ENCODE results near the gene ADCY4.

ADCY4 gene

DNA sequence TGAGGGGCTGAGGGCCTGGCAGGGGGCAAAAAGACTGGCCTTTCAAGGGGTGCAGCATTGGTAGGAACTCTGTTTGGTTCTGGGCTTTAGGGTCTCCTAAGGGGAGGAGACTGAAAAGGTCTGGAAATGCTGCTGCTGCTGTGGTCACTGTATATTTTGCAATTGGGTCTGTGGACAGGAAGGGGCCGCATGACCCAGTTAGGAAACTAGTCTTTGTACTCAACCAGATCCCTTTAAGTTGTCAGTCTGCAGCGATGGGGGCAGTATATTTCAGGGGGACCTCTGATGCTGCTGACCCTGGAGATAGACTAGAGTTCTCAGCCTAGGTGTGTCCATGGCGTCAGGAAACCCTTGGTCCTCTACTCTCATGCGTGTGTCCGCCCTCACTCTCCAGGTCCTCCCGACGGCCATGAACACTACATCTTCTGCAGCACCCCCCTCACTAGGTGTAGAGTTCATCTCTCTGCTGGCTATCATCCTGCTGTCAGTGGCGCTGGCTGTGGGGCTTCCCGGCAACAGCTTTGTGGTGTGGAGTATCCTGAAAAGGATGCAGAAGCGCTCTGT, 19.5 kb downstream of the ADCY4 start:
- no peak for DNase-seq

- no peak for DNase-seq
Measured at GRCh38 chr14:24314377-24315193, 20.3 kb downstream of the ADCY4 start.

GRCh38 chr14:24313913-24314312, 21.0 kb downstream of the ADCY4 start:
- DNase-seq: no peak

GRCh38 chr14:24312736-24313507, 21.9 kb downstream of the ADCY4 start:
- DNase-seq: peak; percentile 55

DNA sequence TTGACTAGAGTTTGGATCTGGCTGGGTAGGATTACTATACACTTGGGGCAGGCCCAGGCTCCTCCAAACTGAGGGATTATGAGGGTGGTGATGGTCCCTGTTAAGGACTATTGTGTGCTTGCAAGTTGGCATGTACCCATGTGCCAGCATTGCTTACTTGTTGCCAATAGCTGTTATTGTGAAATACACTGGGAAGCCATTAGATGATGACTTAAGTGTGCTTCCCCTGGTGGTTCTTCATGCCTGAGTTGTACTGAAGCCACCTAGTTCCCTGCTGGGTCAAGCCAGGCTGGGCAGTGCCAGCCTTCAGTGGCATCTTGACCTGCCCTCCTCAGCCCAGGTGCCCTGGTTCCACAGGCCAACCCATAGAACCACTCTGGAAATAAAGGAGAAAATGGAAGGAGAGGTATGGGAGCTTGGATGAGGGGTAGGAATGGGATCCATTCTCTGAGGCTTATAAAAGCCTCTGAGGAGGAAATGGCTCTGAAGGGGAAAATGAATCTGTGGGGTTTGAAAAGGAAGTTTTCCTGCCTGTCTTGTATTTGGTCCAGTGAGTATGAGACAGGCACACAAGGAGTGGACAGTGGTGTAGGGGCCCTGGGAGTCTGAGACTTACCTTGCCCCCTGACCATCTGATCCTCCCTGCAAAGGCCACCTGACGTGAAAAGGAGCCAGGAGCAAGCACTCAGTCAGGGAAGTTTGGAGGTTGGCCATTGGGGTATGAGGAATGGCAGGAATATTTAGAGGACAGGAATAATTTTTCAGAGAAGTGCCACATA, 22.8 kb downstream of the ADCY4 start:
- DNase-seq: peak; percentile 24

- DNase-seq: peak; percentile 75
Measured at GRCh38 chr14:24310646-24311604, 23.9 kb downstream of the ADCY4 start, which contains the start of gene LTB4R. TSS of gene LTB4R (plus strand) at chr14:24311502. CDS start at chr14:24315652, 4,150 bp downstream.

GRCh38 chr14:24310265-24310645, 24.6 kb downstream of the ADCY4 start:
- no peak for DNase-seq

GRCh38 chr14:24309538-24310264, 25.2 kb downstream of the ADCY4 start, which contains the start of gene LTB4R2:
TSS of gene LTB4R2 (plus strand) at chr14:24310140. CDS start at chr14:24310665, 525 bp downstream.
- no peak for DNase-seq

DNA sequence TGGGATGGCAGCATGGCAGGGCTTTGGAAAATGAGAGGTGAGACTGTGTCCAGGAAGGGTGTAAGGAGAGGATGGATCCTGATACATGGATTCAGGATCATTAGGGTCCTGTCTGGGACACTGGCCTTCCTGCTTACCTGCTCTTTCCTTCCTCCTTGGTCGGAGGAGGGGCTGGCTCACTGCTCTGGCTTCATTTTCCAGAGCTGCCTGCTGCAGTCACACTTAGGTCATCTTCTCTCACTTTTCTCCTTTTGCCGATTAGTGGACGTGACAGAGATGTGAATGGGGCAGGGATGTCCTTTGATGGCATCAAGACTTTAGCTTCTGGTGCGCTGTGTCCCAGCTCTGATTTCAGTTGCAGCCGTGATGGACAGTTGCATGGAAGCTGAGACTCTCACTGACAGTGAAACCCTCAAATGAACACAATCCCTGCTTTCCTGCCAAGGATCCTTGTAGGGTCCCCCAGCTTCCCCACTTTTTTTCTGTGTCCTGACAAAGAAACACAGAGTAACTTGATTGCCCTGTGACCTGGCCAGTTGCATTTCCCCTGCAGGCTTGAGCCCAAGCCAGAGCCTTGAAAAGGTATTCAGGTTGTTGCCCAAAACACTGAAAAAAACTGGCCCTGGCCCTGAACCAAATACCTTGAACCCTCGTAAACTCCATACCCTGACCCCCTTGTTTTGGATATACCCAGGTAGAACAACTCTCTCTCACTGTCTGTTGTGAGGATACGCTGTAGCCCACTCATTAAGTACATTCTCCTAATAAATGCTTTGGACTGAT, 26.3 kb downstream of the ADCY4 start:
- DNase-seq: no peak

DNA sequence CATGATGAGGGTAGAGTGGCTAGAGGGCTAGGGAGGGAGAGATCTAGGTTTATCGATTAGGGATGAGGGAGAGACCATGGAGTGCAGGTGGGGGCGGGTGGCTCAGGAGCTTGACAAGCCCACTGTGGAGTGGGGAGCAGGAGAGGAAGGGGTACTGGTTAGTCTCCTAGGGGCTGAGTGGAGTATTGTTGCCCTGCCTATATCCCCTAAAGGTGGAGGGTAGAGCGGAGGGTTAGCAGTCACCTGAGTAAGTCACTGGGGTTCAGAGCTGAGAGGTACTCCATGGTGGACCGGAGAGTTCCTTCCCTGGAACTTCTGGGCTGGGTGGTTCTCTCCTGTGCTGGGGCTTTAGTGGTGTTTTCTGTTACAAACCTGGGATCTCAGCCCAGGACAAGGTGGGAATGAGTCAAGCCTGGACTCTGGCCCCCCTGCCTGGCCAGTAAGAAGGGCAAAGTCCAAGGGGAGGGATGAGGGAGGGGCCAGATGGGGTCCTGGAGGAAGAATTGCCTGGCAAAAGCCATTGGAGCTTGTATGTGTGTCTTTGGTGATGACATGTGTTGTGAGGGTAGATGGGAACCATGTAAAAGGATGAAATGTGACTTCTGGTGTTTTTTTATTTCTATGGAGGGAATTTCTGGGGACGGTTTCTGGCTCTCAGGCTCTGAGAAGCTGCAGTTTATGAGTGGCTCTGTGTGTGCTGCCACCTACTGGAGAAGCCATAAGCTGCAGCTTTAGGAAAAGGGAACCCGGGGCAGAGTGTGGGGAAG, 27.1 kb downstream of the ADCY4 start, which contains the start of gene CIDEB:
Gene CIDEB (minus strand): TSS at position 403 of the 767 bp plus-strand sequence. CDS start 119 bp downstream, at position 284.
- peak; percentile 69 for DNase-seq

DNA sequence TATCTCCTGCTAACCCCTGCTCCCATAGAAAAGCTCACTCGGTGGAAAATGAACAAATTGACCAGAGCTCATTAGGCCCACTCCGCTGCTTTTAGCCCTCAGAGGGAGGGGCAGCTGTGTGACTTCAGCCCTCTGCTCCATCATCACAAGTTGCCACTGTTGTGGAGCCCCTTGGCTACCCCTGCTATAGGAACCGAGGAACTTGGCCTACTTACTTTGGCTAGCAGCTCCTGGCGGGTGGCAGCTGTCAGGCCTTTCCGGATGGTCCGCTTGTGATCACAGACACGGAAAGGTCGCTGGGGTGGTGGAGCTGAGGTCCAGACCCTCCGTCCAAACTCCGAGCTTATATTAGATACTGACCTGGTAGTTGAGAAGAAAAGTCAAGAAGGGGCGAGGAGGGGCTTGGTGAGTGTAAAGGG, 27.7 kb downstream of the ADCY4 start:
- DNase-seq: no peak

DNA sequence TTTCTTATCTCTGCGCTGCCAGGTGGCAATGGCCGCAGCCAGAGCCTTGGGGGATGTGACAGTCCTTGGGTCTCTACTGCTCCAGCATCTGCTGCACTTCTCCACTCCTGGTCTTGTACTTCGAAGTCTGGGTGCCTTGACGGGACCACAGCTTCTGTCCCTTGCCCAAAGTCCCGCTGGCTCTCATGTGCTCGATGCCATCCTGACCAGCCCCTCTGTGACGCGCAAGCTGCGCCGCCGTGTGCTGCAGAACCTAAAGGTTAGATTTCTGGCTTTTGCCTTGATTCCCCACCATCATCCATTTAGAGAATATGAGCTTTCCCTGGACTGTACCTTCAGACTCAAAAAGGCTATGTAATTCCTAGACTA, 30.9 kb downstream of the ADCY4 start:
- DNase-seq: no peak

GRCh38 chr14:24300326-24300980, 34.4 kb downstream of the ADCY4 start:
- DNase-seq: no peak

DNA sequence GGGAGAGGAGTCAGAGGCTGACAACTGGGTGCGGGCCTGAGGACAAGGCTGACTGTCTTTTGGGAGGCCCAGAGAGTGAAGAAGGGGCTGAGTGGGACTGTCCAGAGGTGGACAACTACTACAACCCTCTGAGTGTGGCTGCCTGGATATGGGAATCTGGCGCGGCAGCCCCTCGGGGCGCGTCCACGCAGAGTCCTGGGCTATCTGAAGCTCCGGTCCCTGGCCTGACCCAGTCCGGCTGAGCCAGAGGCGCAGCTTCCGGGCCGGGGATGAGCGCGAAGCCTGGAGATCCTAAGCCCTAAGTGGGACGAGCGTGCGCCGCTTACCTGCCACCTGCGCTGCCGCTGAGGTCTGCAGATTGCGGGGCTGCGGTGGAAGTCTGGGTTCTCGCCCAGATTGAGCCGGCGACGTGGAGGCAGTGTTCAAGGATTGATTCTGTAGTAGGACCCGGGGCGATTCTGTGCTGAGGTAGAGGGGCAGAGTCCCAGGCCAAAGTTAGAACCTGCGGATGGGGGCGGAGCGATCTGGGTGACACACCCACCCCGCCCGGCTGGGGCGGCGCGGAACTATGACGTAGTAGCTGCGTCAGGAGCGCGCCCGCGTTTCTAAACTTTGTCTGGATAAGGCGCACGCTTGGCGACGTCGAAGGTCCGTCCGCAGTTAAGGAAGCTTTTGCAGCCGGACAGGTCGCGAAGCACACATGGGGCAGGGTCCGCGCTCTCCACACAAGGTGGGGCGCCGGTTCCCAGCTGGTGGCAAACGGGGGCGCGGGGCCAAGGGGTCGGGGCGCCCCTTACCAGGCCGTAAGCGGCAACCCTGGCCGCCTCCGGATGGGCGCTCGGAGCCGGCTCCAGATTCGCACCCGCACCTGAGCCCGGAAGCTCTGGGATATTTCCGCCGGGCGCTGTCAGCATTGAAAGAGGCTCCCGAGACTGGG, 35.3 kb downstream of the ADCY4 start, which contains the start of the genes DHRS1 and NOP9:
Gene DHRS1 (minus strand): TSS at position 526 of the 937 bp plus-strand sequence. CDS start 674 bp downstream, outside the sequence.
Gene NOP9 (plus strand): TSS at position 596 of the 937 bp plus-strand sequence. CDS start 105 bp downstream, at position 701.
- DNase-seq: peak; percentile 94

- DNase-seq: peak; percentile 18
Measured at GRCh38 chr14:24298892-24299254, 36.0 kb downstream of the ADCY4 start.

GRCh38 chr14:24297190-24297964, 37.5 kb downstream of the ADCY4 start:
- no peak for DNase-seq
